GM12878 (cell line): ENCODE measurements around the gene DENND10.

Source experiments
- PBX3 ChIP-seq: IDR thresholded peaks from 2 replicates; pipeline ENCODE4 v1.6.1; 2011; ENCODE audit warnings: mild to moderate bottlenecking, low read depth, low read length, moderate library complexity; ENCODE audit not compliant: insufficient replicate concordance
- RAD21 ChIP-seq: IDR thresholded peaks from 2 replicates; pipeline ENCODE4 v1.6.1; 2011; ENCODE audit warnings: mild to moderate bottlenecking, low read depth, low read length, moderate library complexity; ENCODE audit not compliant: insufficient read depth
- TF ChIP-seq, protein P1 (sequence below), 3 experiments: IDR thresholded peaks in 2 of 3; conservative IDR thresholded peaks in 1 of 3; 2 replicates each; pipeline ENCODE4 v1.5.1; 2011; ENCODE audit warnings: low read depth in 3 of 3, low read length in 3 of 3, mild to moderate bottlenecking in 3 of 3, control low read depth in 2 of 3, moderate library complexity in 2 of 3, inconsistent platforms in 1 of 3, mixed read lengths in 1 of 3; ENCODE audit not compliant: control insufficient read depth in 2 of 3, insufficient read depth in 1 of 3; ENCODE audit errors: extremely low read depth in 1 of 3
- TF ChIP-seq, protein P2 (sequence below): fragments of 450-650 bp; formaldehyde crosslinking; IDR thresholded peaks from 2 replicates; pipeline ENCODE4 v1.4.0; 2022; ENCODE audit warnings: mild to moderate bottlenecking, moderate library complexity

DNA sequence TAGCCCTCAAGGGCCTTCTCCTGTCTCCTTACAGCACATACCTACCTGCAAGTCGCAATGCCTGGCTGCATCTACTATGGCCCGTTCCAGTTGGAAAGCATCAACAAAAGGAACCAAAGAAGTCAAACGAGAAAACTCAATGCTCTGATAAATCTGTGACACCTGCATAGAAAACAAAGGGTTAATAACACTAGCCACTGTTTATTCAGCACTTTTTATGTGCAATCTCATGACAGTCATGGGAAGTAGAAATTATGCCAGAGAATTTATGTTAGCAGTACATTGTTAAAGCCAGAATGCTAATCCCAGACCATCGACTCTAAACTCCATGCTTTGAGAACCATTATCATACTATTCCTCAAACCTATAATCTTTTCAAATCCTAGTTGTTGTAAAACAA is 44.4 kb upstream of the DENND10 start:
- TF ChIP-seq, protein P1, sequence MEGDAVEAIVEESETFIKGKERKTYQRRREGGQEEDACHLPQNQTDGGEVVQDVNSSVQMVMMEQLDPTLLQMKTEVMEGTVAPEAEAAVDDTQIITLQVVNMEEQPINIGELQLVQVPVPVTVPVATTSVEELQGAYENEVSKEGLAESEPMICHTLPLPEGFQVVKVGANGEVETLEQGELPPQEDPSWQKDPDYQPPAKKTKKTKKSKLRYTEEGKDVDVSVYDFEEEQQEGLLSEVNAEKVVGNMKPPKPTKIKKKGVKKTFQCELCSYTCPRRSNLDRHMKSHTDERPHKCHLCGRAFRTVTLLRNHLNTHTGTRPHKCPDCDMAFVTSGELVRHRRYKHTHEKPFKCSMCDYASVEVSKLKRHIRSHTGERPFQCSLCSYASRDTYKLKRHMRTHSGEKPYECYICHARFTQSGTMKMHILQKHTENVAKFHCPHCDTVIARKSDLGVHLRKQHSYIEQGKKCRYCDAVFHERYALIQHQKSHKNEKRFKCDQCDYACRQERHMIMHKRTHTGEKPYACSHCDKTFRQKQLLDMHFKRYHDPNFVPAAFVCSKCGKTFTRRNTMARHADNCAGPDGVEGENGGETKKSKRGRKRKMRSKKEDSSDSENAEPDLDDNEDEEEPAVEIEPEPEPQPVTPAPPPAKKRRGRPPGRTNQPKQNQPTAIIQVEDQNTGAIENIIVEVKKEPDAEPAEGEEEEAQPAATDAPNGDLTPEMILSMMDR (IDR thresholded peaks at IDR 0.05 in 2 of 3, conservative IDR thresholded peaks at IDR 0.05 in 1 of 3; ENCODE audit: control insufficient read depth in 2 of 3, extremely low read depth in 1 of 3, insufficient read depth in 1 of 3, low read depth in 3 of 3, low read length in 3 of 3) = no peak
- no peak for TF ChIP-seq PBX3
- TF ChIP-seq, protein P2, sequence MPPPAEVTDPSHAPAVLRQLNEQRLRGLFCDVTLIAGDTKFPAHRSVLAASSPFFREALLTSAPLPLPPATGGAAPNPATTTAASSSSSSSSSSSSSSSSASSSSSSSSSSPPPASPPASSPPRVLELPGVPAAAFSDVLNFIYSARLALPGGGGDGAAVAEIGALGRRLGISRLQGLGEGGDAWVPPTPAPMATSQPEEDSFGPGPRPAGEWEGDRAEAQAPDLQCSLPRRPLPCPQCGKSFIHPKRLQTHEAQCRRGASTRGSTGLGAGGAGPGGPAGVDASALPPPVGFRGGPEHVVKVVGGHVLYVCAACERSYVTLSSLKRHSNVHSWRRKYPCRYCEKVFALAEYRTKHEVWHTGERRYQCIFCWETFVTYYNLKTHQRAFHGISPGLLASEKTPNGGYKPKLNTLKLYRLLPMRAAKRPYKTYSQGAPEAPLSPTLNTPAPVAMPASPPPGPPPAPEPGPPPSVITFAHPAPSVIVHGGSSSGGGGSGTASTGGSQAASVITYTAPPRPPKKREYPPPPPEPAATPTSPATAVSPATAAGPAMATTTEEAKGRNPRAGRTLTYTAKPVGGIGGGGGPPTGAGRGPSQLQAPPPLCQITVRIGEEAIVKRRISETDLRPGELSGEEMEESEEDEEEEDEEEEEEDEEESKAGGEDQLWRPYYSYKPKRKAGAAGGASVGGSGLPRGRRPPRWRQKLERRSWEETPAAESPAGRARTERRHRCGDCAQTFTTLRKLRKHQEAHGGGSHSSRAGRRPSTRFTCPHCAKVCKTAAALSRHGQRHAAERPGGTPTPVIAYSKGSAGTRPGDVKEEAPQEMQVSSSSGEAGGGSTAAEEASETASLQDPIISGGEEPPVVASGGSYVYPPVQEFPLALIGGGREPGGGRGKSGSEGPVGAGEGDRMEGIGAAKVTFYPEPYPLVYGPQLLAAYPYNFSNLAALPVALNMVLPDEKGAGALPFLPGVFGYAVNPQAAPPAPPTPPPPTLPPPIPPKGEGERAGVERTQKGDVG (CRISPR knock-in tag) = no peak
- no peak for TF ChIP-seq RAD21
